Spleen (tissue), 11 donors: ENCODE data around the gene FKBP2. TPM values are rescaled to one million over a fixed set of nuclear protein-coding genes. Genes with fewer than 3 reads are reported as not detected.

ENCODE experiments used
- DNase-seq: peaks from one replicate; pipeline ENCODE4 v3.0.0-alpha.2; 2020
- H3K27ac ChIP-seq, 8 donors: fragments of 200-600 bp; sonication (generic) in 7 of 8; 1 replicate in 4 of 8; 2 replicates in 4 of 8; pipeline versions ENCODE4 v1.5.0 to v1.8.0; 2016 to 2021; ENCODE audit warnings: inconsistent platforms in 4 of 8, mild to moderate bottlenecking in 4 of 8, moderate library complexity in 1 of 8
- H3K27me3 ChIP-seq, 7 donors: fragments of 200-600 bp; sonication (generic) in 6 of 7; replicated peaks in 1 of 7; 1 replicate in 4 of 7; 2 replicates in 3 of 7; pipeline versions ENCODE4 v1.5.0 to v1.8.0; 2016 to 2021; ENCODE audit warnings: inconsistent platforms in 3 of 7, mild to moderate bottlenecking in 1 of 7
- H3K36me3 ChIP-seq, 6 donors: fragments of 200-600 bp; sonication (generic) in 5 of 6; 1 replicate in 4 of 6; 2 replicates in 2 of 6; pipeline versions ENCODE4 v1.5.0 to v1.8.0; 2016 to 2021; ENCODE audit warnings: inconsistent platforms in 2 of 6
- H3K4me1 ChIP-seq, 6 donors: fragments of 200-600 bp; sonication (generic) in 5 of 6; 1 replicate in 3 of 6; 2 replicates in 3 of 6; pipeline versions ENCODE4 v1.5.0 to v1.8.0; 2016 to 2021; ENCODE audit warnings: inconsistent platforms in 3 of 6
- H3K4me3 ChIP-seq, 8 donors: fragments of 200-600 bp; sonication (generic) in 7 of 8; 1 replicate in 4 of 8; 2 replicates in 4 of 8; pipeline versions ENCODE4 v1.5.0 to v1.8.0; 2016 to 2021; ENCODE audit warnings: inconsistent platforms in 4 of 8, mild to moderate bottlenecking in 4 of 8, moderate library complexity in 2 of 8
- H3K9me3 ChIP-seq, 8 donors: fragments of 200-600 bp; sonication (generic) in 7 of 8; 1 replicate in 4 of 8; 2 replicates in 4 of 8; pipeline versions ENCODE4 v1.5.0 to v1.8.0; 2016 to 2021; ENCODE audit warnings: inconsistent platforms in 4 of 8
- CTCF ChIP-seq, 11 experiments: fragments of 200-600 bp in 7 of 11; fragments of 450-650 bp in 4 of 11; sonication (generic) in 4 of 11; IDR thresholded peaks in 8 of 11; conservative IDR thresholded peaks in 3 of 11; 1 replicate in 7 of 11; 2 replicates in 4 of 11; pipeline versions ENCODE4 v1.4.0 to v1.8.0; 2016 to 2021; ENCODE audit warnings: antibody characterized with exemption in 11 of 11, inconsistent platforms in 4 of 11, mild to moderate bottlenecking in 1 of 11
- POLR2A ChIP-seq, 3 donors: fragments of 450-650 bp; IDR thresholded peaks; one replicate each; pipeline ENCODE4 v1.5.1; 2017; ENCODE audit warnings: antibody characterized with exemption in 3 of 3, mild to moderate bottlenecking in 1 of 3
- POLR2AphosphoS5 ChIP-seq, 3 donors: sonication (generic); formaldehyde crosslinking; IDR thresholded peaks; one replicate each; pipeline ENCODE4 v1.5.1; 2017; ENCODE audit warnings: antibody characterized with exemption in 3 of 3
- WGBS, 5 donors: extraction: QIAGEN DNeasy Blood & Tissue Kit in 3 of 5; methylation state at CpG; one replicate each; pipeline versions ENCODE4 v1.1.5 to v1.1.7; 2013 to 2018; 5-methylcytosine and 5-hydroxymethylcytosine counted together
- intact Hi-C: fragments of 100-400 bp; cut with DNase I; formaldehyde crosslinking; loops from one replicate; pipeline ENCODE4 v1.15.0; 2023; ENCODE audit warnings: low total_unique reads
- polyA plus RNA-seq, 3 donors: library from polyadenylated mRNA; stranded (reverse); fragments of 200-250 nt; gene quantifications; one replicate each; pipeline ENCODE4 v1.2.1, GENCODE V29; 2013
- total RNA-seq, 7 donors: library from RNA; depleted of rRNA in 3 of 7; stranded (reverse); fragments of >200 nt in 3 of 7; fragmentation: NEBNext Ultra II Directional in 4 of 7; extraction: Animal tissue kit (Norgen Biotek cat#: 25700) in 4 of 7; gene quantifications; one replicate each; pipeline versions ENCODE4 v1.1.0 to v1.2.1, GENCODE V29; 2016 to 2021
- donor health status: healthy with polysubstance abuse.
- donor health status: DM: no; HTN: no; CAD: no; lungs with moderate emphysema.
- donor health status: DM: no; HTN: no; CAD: no.
- donor health status: Bipolar disorder and iron deficiency.
- donor health status: healthy.
- donor health status: DM: no; HTN: no; CAD: no.
- donor health status: DM: yes; HTN: yes; CAD: no.

FKBP2 gene
- total and polyA plus RNA-seq, 10 donors: 26.9 to 104 (median 44.7) TPM

- peaks cover 32 to 55% (median 47%) of the 10 kb centered on the region in 6 donors for H3K4me1 ChIP-seq
- DNase-seq: no peak
- no peaks in the 10 kb centered on the region for H3K9me3 ChIP-seq
- H3K4me3 ChIP-seq: no peak overlapping the region
- no peaks in the 10 kb centered on the region for H3K27me3 ChIP-seq
- WGBS, 5 donors: 85 to 92% (median 86%) methylated on average over 13 to 16 of the region's 16 CpGs
- H3K27ac ChIP-seq: peak overlapping the region in 4 of 8 donors; percentile 93 to 99 (median 96)
- no peak for TF ChIP-seq CTCF (IDR thresholded peaks at IDR 0.05 in 8 of 11, conservative IDR thresholded peaks at IDR 0.05 in 3 of 11)
- TF ChIP-seq POLR2A (IDR thresholded peaks at IDR 0.05): no peak
- no peak for TF ChIP-seq POLR2AphosphoS5 (IDR thresholded peaks at IDR 0.05)
- intact Hi-C loops: loop anchor here (5.0 kb wide), 1 partner anchor 98 kb away; the partner anchor contains the start of gene CATSPERZ
- peaks cover 0 to 66% (median 51%) of the 10 kb centered on the region in 6 donors for H3K36me3 ChIP-seq
Observed at GRCh38 chr11:64204080-64204440, 36.8 kb upstream of the FKBP2 start.

- 32 to 37% (median 36%) methylated on average over 7 of the region's 7 CpGs for WGBS, 5 donors
- H3K4me1 ChIP-seq: peaks cover 32 to 60% (median 51%) of the 10 kb centered on the region in 6 donors
- peak in 2 of 3 donors; percentile 71 to 93 for TF ChIP-seq POLR2AphosphoS5 (IDR thresholded peaks at IDR 0.05)
- TF ChIP-seq CTCF (IDR thresholded peaks at IDR 0.05 in 8 of 11, conservative IDR thresholded peaks at IDR 0.05 in 3 of 11): peak; percentile 65 to 91 (median 82)
- TF ChIP-seq POLR2A (IDR thresholded peaks at IDR 0.05): no peak
- DNase-seq: peak; percentile 95
- no peaks in the 10 kb centered on the region for H3K9me3 ChIP-seq
- intact Hi-C loops: loop anchor here (5.0 kb wide), 1 partner anchor 98 kb away; the partner anchor contains the start of gene CATSPERZ
- no peaks in the 10 kb centered on the region for H3K27me3 ChIP-seq
- peak overlapping the region in 7 of 8 donors; percentile 93 to 99 (median 96) for H3K27ac ChIP-seq
- peaks cover 0 to 66% (median 46%) of the 10 kb centered on the region in 6 donors for H3K36me3 ChIP-seq
- H3K4me3 ChIP-seq: peak overlapping the region in 1 of 8 donors; percentile 89
Observed at GRCh38 chr11:64204464-64204989, 36.4 kb upstream of the FKBP2 start.

- peak; percentile 86 to 91 (median 88) for TF ChIP-seq POLR2AphosphoS5 (IDR thresholded peaks at IDR 0.05)
- peak in 3 of 11 experiments; percentile 23 to 27 (median 25) for TF ChIP-seq CTCF (IDR thresholded peaks at IDR 0.05 in 8 of 11, conservative IDR thresholded peaks at IDR 0.05 in 3 of 11)
- TF ChIP-seq POLR2A (IDR thresholded peaks at IDR 0.05): no peak
- no peaks in the 10 kb centered on the region for H3K27me3 ChIP-seq
- peak within 1 kb of the TSS; percentile 58 to 89 (median 80) for H3K4me3 ChIP-seq
- WGBS, 5 donors: 9 to 24% (median 15%) methylated on average over 12 to 27 of the region's 27 CpGs
- no peaks in the 10 kb centered on the region for H3K9me3 ChIP-seq
- intact Hi-C loops: no loop called here
- peak within 1 kb of the TSS; percentile 84 to 99 (median 96) for H3K27ac ChIP-seq
- H3K4me1 ChIP-seq: peaks cover 32 to 81% (median 53%) of the 10 kb centered on the region in 6 donors
- peaks cover 0 to 66% (median 46%) of the 10 kb centered on the region in 6 donors for H3K36me3 ChIP-seq
- peak; percentile 97 for DNase-seq
Observed at GRCh38 chr11:64206457-64207255, 34.2 kb upstream of the FKBP2 start, which contains the start of gene FERMT3. TSS of gene FERMT3 (plus strand) at chr11:64206721. CDS start at chr11:64207365, 644 bp downstream.
